Suprapubic skin (tissue), 4 donors: ENCODE results near the gene ERC2.

ENCODE experiments used
- CTCF ChIP-seq, 2 donors: fragments of 200-600 bp in 1 of 2; fragments of 450-650 bp in 1 of 2; sonication (generic) in 1 of 2; IDR thresholded peaks; one replicate each; pipeline ENCODE4 v1.5.1; 2016 to 2019; ENCODE audit warnings: antibody characterized with exemption in 2 of 2, mild to moderate bottlenecking in 1 of 2, moderate library complexity in 1 of 2
- POLR2A ChIP-seq, 2 donors: fragments of 450-650 bp; IDR thresholded peaks; one replicate each; pipeline ENCODE4 v1.6.1; 2017; ENCODE audit warnings: antibody characterized with exemption in 2 of 2, mild to moderate bottlenecking in 2 of 2, moderate library complexity in 2 of 2
- POLR2AphosphoS5 ChIP-seq, 3 donors: sonication (generic); formaldehyde crosslinking; IDR thresholded peaks; one replicate each; pipeline ENCODE4 v1.6.1; 2017; ENCODE audit warnings: antibody characterized with exemption in 3 of 3

GRCh38 chr3:56052188-56052587 lies 416.1 kb downstream of the ERC2 start:
- no peak for TF ChIP-seq POLR2AphosphoS5 (IDR thresholded peaks at IDR 0.05)
- TF ChIP-seq CTCF (IDR thresholded peaks at IDR 0.05): no peak
- TF ChIP-seq POLR2A (IDR thresholded peaks at IDR 0.05): no peak
